Activated gamma-delta T cell treated with anti-CD3 and anti-CD28 coated beads, Interleukin-2, amount 50 U/mL, for 16 hours (primary cell): Measurements from ENCODE around the gene ENGASE.
"Not testable (repeated sequence)": the region's sequence is repeated elsewhere in the genome, so short reads cannot be mapped to it uniquely, and the experiment has no call there.

Experiments used
- DNase-seq: peaks from one replicate; pipeline ENCODE4 v3.0.0-alpha.2; 2020; ENCODE audit warnings: low read depth

Gene ENGASE

DNA sequence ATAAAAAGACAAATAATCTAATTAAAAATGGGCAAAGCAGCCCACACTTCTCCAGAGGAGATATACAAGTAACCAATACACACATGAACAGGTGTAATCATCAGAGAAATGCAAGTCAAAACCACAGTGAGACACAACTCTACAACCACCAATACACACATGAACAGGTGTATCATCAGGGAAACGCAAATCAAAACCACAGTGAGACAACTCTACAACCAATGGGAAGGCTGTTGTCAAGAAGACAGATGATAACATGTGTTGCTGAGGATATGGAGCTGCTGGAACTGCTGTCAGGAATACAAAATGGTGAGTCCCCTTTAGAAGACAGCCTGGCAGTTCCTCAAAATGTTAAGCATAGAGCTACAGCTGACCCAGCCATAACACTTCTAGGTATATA, 22.5 kb upstream of the ENGASE start:
- no peak for DNase-seq

DNA sequence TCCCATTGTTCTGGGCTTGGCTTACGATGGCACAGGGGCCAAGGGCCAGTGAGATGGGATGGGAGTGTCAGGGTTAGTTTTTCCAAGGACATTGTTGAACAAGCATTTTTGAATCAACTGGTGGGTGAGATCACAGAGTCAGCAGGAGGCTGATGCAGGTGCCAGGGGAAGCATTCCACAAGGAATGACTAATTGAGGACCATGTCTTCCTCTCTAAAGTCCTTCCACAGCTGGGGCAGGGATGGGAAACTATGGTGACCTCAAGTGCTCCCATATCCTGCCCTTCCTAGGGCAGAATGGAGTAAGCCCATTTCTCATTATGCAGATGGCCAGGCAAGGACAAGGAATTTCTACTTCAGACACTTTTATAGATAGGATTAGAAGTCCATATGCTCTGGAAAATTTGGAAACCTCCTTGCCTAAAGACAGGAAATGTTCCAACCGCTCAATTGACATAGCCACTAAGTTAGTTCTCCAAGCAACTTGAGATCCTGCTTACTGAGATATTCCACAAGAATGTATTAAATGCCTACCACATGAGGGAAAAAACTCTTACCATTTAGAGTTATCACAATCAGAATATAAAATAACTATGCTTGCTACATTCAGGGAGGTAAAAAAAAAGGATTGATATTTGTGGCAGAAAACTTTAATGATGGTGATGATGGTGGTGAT, 21.2 kb upstream of the ENGASE start:
- DNase-seq: no peak

DNA sequence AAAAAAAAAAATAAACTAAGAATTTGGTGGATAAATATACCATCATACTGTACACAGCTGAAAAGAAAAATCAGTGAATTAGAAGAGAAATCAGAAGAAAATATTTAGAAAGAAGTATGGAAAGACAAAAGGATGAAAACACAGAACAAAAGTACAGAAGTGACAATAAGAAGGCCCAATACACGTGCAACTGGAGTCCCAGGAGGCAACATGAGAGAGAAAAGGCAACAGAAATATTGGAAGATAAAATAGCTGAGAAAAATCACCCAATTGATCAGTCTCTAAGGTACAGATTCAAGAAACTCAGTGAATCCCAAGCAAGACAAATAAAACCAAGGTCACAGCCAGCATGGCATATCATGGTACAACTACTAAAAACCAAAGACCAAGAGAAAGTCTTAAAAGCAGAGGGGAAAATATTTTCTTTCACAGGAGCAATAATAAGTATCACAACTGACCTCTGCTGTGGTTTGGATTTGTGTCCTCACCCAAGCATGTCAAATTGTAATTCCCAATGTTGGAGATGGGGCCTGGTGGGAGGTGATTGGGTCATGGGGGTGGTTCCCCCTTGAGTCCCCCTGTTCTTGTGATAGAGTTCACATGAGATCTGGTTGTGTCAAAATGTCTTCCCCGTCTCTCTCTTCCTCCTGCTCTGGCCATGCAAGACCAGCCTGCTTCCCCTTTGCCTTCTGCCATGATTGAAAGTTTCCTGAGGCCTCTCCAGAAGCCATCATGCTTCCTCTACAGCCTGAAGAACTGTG, 20.2 kb upstream of the ENGASE start:
- DNase-seq: no peak

DNA sequence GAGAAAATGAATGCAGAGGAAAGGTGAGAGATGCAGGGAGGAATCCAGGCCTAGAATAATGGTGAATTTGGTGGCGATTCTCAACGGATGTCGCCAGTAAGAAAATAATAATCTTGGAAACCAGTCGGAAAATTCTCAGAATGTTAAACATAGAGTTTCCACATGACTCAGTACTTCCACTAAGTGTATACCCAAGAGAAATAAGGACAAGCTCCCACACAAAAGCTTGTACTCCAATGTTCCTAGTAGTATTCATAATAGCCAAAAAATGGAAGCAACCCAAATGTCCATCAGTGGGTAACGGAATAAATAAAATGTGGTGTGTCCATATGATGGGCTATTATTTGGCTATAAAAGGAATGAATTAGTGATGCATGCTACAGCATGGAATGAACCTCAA, 19.4 kb upstream of the ENGASE start:
- DNase-seq: no peak

DNA sequence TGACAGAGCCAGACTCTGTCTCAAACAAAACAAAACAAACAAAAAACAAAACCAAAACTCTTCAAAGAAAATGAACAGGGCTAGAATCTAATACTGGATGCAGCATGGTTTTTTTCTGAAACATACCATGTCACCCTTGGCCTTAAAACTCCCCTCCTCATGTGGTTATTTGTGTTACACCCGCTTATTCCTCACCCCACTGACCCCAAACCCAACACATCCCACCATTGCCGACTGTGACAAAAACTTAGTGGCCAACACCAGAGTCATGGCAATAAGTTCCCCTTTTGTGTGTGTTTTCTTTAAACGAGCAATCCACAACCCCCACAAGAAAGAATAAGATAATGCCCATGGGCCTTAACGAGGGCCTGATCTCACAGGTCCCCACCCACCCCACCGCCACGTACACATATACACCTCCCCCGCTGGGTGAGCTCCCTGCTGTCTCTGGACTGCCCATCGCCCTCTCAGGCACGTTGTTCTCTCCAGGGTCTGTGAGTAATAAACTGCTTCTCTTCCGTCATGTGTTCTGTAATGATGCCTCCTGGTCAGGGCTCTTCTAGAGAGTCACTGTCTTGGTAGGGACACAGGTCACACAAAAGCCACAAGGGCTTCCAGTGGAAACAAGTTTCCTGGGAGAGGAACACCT, 16.8 kb upstream of the ENGASE start:
- DNase-seq: no peak

DNA sequence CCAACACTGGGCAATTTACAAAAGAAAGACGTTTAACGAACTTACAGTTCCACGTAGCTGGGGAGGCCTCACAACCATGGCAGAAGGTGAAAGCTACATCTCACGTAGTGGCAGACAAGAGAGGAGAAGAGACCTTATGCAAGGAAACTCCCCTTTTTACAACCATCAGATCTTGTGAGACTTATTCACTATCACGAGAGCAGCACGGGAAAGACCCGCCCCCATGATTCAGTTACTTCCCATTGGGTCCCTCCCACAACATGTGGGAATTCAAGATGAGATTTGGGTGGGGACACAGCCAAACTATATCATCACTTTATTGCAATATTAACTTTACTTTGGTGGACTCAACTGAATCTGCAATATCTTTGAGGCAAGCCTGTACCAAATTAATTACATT, 11.9 kb upstream of the ENGASE start:
- no peak for DNase-seq

DNA sequence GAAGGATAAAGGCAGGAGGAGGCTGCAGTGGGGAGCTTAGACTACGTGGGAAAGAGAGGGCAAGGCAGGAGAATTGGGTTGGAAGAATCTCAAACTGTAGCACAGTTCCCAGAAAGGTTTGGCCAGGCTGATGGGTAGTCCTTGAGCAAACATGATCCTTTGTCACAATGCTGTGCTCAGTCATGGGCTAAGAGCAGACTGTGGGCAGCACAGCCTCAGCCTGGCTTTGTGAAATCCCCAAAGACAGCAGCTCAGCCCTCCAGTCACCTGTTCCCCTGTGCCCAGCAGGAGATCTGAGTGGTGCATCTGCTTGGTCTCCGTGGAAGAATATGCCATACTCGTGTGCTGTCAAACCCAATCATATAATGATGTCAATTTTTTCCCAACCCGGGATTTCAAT, 10.6 kb upstream of the ENGASE start:
- no peak for DNase-seq

DNA sequence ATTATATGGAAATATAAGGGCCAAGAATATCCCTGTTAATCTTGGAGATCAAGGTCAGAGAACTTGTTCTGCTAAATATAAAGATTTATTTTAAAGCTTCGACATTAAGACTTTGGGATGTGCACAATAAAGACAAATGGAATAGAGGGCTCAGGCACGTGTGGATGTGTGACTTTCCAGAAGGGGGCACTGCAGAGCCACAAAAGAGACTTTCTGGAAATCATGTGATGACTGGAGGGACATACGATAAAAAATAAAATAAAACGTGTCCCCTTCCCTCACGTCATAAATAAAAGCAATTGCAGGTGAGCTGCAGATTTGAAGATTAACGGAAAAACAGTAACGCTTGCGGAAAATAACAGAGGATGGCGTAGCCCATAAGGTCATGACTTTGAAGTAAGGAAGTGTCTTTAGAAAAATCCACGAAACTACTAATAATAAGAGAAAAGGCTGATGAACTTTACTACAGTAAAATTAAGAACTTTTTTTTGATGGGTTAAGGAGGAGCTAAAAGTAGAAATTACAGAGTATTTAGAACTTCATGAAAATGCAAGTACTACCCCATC, 9.4 kb upstream of the ENGASE start:
- DNase-seq: peak; percentile 26

DNA sequence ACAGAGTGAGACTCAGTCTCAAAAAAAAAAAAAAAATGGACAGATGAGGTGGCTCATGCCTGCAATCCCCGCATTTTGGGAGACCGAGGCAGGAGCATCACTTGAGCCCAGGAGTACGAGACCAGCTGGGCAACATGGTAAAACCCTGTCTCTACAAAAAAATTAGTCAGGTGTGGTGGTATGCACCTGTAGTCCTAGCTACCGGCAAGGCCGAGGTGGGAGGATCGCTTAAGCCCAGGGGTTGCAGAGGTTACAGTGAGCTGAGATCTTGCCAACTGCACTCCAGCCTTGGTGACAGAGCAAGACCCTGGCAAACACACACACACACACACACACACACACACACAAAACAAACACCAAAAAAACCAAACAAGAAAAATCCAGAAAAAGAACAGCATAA, 7.7 kb upstream of the ENGASE start:
- no peak for DNase-seq

DNA sequence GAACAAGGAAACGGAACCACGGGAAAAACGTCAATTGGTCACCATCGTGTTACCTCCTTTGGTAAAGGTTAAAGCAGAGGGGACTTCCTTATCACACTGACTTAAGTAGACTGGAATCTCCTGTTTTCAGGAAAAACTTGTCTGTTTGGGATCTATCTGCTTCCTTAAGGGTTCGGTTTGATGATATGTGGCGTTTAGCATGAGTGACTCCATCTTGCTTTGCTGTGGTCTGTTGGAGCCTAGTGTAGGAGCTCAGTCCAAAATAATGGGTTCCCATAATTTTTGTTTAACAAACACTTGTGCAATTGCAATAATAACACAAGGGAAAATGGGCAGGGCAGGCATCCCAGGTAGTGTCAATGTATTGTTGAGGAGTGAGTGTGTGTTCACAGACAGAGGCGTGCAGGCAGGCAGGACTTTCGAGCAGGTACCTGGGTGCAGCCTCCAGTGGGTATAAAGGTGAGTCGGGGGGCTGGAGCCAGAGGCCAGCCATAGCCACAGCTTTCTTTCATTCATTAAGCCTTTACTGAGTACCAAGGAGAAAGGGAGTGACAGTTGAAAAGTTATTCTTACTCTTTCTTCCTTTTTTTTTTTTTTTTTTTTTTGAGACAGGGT, 4.3 kb upstream of the ENGASE start:
- DNase-seq: no peak

DNA sequence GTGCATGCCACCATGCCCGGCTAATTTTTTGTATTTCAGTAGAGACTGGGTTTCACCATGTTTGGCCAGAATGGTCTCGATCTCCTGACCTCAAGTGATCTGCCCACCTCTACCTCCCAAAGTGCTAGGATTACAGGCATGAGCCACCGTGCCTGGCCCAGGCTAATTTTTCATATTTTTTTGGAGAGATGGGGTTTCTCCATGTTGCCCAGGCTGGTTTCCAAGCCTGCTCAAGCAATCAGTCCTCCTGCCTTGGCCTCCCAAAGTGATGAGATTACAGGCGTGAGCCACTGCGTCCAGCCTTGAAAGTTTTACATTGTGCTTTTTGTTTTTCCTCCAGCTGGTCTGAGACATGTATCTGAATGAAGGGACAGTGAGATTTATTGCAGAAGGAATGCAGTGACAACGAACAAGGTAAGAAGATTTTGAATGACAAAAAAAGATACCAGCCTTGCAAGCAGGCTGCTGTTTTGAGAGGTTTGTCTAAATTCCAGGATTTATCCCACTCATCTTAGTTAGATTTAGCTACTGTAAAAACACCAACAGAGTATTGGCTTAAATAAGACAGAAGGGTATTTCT, 3.4 kb upstream of the ENGASE start:
- no peak for DNase-seq

DNA sequence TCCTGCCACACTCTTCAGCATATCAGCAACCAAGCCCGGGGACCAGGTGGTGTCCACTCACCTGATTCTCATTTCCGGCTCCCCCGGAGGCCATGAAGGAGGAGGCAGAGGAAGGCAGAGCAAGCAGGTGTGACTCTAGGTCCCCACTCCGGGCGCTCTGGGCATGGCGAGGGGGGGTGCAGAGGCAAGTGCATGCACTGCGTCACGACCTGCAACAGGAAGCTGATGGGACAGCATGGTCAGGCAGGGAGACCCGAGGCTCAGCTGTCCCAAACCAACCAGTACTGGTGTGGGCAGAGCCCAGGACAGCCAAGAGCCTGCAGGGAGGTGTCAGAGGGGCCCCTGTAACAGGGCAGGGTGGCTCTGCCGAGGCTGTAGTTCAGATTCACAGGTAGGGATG, 2.1 kb upstream of the ENGASE start:
- DNase-seq: no peak

DNA sequence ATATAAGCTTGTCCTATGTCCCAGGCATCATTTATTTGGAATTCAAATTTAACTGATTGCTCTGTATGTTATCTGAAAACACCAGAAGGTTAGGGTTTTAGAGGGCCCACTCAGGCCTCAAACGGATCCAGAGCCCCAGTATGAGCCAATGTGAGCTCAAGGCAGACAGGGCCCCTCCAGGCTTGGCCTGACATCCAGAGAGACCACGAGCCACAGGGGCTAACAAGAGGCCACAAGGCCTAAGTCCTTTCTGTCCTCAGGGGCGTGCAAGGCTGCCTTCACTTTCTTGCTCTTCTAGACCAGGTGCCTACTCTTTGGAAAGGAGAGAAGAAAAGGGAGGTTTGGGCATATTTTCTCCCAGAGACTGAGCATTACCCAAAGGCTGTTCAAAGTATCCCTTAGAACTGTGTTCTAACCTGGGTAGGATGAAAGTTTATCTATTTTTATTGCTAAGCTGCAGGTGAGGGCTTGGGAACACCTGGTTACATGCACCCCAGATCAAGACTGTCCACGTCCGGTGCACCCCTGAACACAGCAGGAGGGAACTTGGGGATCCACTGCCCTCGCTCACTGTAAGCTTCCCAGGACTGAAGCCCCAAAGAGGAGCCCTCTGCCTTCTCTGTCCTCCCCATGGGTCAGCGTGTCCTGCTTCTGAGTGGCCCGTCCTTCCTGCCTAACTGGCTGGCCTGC, 1.5 kb upstream of the ENGASE start:
- DNase-seq: no peak

DNA sequence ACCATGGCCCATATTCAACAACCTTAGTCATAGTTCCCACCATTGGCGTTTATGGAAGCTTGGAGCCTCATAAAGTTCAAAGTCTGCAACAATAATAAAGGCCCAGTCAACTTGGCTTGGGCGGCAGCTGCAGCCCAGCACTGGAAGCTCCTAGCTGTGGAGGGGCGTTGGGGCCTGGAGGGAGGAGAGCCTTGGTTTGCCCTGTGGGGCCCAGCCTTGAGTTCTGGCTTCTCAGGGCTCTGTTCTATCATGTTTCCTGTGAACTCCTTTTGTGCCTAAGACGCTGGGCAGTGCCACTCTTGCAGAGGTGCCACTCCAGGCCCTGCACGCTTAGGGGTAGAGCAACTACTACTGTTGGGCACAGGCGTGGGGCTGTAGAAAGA, 927 bp upstream of the ENGASE start:
- no peak for DNase-seq

DNA sequence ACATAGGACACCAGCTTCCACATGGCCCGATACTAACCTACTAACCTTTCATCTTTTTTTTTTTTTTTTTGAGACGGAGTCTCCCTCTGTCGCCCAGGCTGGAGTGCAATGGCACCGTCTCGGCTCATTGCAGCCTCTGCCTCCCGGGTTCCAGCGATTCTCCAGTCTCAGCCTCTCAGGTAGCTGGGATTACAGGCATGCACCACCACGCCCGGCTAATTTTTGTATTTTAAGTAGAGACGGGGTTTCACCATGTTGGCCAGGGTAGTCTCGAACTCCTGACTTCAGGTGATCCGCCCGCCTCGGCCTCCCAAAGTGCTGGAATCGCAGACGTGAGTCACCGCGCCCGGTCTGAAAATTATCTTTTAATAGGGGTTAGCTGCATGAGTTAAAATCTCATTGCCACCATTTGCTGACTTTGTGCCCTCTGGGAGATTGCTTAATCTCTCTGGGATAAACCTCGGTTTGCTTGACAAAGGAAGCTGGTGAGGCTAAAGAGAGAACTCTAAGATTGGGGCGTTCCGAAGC, 439 bp upstream of the ENGASE start:
- DNase-seq: not testable (repeated sequence)

DNA sequence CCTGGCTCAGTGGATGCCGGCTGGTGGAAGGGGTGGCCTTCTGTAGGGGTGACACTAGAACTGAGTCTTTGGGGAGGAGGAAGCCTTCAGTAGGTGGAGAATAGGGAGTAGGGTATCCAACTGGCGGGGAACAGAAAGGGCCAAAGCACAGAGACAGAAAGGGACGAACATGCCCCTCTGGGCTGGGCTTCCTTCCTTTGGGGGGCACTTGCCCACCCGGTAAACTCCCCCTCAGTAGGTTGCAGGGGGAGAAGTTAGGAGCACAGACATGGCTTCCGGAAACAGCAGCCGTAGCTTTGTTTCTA, 774 bp downstream of the ENGASE start:
- no peak for DNase-seq

DNA sequence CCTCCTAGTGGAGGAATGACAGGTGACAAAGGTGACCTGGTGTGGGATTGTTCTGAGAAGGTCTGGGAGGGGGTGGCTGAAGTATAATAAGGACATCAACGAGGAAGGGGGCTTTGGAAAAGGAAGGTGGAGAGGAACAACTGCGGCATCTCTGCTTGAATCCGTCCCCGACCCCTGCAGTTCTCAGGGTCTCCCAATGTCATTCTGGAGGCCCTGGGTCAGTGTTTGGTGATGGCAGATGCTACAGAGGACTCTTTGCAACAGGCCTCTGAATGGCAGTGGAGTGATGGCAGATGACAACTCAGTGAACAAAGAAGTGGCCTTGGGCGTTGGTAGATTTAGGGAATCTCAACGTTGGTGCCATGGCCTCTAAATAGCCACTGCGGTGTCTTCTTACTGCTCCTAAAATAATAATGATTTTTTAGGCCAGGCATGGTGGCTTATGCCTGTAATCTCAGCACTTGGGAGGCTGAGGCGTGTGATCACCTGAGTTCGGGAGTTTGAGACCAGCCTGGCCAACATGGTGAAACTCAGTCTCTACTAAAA, 1.3 kb downstream of the ENGASE start:
- no peak for DNase-seq

DNA sequence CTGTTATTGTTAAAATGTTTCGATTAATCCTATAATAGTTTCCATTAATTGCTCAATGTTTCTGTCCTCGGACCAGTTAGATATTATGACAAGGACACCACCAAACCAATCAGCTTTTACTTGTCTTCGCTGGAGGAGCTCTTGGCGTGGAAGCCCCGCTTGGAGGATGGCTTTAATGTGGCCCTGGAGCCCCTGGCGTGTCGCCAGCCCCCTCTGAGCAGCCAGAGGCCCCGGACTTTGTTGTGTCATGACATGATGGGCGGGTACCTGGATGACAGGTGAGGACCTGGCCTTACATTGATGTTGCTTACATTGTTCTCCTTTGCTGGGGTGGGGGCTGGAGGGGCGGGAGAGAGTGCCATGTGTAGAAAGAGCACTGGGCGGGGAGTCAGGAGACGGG, 3.0 kb downstream of the ENGASE start:
- DNase-seq: no peak

DNA sequence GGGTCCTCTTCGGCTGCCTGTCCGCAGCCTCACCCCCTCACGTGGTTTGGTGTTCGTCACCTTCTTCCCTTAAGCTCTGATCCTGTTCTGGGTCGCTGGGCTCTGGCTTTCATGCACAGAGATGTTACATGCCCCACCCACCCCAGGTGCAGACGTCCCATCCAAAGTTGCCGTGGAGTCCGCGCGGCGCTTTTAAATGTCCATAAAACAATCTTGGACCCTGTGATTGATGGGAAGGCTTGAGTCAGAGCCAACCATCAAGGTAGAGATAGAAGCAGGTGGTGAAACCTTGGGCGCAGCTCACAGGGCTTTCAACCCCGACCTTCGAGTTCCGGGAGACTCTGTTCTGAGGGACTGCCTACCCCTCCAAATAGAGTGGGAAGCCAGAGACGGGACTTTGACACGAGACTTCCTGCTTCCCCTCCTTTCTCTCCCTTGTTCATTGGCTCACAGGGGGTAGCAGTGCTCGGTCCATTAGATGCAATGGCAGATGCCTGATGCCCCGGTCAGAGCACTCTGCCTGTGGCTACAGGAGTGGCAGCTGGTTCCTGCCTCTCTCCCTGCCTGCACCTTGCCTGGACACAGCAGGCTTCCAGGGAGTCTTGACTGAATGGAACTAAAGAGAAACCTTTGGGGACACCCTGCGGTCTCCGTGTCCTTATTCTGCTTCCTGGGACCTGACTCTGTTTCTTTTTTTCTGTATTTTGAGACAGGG, 4.0 kb downstream of the ENGASE start:
- no peak for DNase-seq

DNA sequence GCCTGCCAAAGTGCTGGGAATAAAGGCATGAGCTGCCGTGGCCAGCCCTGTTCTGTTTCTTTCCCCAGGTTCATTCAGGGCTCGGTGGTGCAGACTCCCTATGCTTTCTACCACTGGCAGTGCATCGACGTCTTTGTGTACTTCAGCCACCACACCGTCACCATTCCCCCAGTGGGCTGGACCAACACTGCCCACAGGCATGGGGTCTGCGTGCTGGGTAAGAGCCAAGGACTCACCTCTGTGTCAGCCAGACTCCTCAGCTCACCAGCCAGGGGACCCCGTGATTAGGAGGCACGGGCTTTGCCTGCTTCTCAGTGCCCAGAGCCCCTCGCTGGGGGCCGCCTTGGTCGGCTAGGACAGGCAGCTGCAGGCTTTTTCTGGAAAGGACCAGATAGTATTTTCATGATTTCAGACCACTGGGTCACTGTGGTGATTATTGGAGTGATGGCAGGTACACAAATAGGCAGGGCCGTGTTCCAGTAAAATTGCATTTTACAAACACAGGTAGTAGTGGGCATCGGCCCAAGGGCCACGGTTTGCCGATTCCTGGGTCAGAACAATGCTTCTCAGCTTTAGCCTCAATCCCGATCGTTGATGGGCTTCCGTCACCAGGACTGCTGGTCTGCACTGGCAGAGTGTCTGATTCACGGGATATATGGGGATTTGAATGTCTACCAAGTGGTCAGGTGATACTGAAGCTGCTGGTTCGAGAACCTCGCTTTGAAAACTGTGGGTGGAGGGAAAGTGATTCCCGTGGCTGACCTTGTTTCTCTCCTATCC, 5.0 kb downstream of the ENGASE start:
- DNase-seq: no peak
